ENCODE results near the gene RNF17.

The RNF17 gene

DNA sequence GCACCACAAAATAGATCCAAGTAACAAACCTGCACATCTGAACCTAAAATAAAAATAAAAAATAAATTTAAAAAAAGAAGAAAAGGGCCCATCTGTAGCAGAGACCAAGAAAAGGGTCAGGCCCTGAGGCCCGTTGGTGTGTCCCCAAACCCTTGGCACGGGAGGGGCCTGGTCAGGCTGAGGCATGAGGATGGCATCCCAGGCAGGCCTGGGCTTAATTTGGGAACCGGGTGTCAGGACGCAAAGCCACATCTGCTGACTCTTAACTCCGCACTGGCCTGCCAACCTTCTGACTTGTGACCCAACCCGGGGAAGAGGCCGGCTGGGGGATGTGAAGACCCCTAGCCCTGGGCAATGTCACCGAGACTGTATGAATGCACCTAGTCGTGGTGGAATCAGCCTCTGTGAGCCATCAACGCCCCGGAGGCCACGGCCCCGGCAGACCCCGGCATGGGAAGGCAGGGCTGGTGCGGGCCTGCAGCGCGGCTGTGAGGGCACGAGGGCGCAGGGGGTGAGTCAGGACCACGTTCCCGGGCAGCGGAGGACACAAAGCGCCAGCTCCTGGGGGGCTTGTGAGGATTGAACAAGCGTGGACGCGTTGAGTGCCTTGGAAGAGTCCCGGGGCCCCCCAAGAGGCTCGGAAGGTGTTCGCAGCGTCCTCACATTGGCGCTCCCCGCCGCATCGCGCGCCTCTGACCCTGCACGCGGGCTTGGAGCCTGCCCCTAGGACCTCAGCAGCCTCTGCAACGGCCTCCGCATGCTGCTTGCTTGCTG lies 45.6 kb upstream of the RNF17 start:
- ChIA-PET POLR2A (no interaction called here), CTCF (no interaction called here)
- TF ChIP-seq SP1 (IDR thresholded peaks at IDR 0.05): no peak
- TF ChIP-seq L3MBTL2 (conservative IDR thresholded peaks at IDR 0.05): no peak
- TF ChIP-seq HDGF (IDR thresholded peaks at IDR 0.05; ENCODE audit: borderline replicate concordance): no peak
- no peak for TF ChIP-seq NFRKB (IDR thresholded peaks at IDR 0.05)
- TF ChIP-seq ZNF384 (IDR thresholded peaks at IDR 0.05): no peak
- no peak for TF ChIP-seq CTBP1 (IDR thresholded peaks at IDR 0.05; ENCODE audit: borderline replicate concordance)
- no peak for TF ChIP-seq FOXM1 (IDR thresholded peaks at IDR 0.05; ENCODE audit: borderline replicate concordance)
- no peak for TF ChIP-seq FOXK2 (IDR thresholded peaks at IDR 0.05)
- TF ChIP-seq ELF4 (IDR thresholded peaks at IDR 0.05): no peak
- TF ChIP-seq LEF1 (IDR thresholded peaks at IDR 0.05; ENCODE audit: borderline replicate concordance): no peak
- TF ChIP-seq FOXA1 (IDR thresholded peaks at IDR 0.05): no peak
- no peak for TF ChIP-seq ARNT (IDR thresholded peaks at IDR 0.05)
- no peak for DNase-seq (ENCODE audit: extremely low spot score)

DNA sequence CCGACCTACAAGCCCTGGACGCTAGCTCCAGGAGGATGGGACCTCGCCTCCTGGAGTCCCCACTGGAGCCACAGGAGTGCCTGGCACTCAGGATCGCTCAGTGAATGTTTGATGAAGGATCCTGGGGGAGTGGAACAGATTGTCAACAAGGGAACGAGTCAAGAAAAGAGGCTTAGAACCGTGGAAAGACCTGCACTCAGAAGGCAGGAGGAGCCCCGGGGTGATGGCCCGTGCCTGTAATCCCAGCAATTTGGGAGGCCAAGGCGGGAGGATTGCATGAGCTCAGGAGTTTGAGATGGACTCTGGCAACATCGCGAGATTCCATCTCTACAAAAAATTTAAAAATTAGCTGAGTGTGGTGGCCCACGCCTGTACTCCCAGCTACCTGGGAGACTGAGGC lies 44.8 kb upstream of the RNF17 start:
- no peak for DNase-seq (ENCODE audit: extremely low spot score)
- TF ChIP-seq CTBP1 (IDR thresholded peaks at IDR 0.05; ENCODE audit: borderline replicate concordance): no peak
- no peak for TF ChIP-seq FOXA1 (IDR thresholded peaks at IDR 0.05)
- no peak for TF ChIP-seq ZNF384 (IDR thresholded peaks at IDR 0.05)
- TF ChIP-seq SP1 (IDR thresholded peaks at IDR 0.05): no peak
- TF ChIP-seq ELF4 (IDR thresholded peaks at IDR 0.05): no peak
- TF ChIP-seq, protein P1, sequence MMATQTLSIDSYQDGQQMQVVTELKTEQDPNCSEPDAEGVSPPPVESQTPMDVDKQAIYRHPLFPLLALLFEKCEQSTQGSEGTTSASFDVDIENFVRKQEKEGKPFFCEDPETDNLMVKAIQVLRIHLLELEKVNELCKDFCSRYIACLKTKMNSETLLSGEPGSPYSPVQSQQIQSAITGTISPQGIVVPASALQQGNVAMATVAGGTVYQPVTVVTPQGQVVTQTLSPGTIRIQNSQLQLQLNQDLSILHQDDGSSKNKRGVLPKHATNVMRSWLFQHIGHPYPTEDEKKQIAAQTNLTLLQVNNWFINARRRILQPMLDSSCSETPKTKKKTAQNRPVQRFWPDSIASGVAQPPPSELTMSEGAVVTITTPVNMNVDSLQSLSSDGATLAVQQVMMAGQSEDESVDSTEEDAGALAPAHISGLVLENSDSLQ (IDR thresholded peaks at IDR 0.05): no peak
- ChIA-PET POLR2A (no interaction called here), CTCF (no interaction called here)

DNA sequence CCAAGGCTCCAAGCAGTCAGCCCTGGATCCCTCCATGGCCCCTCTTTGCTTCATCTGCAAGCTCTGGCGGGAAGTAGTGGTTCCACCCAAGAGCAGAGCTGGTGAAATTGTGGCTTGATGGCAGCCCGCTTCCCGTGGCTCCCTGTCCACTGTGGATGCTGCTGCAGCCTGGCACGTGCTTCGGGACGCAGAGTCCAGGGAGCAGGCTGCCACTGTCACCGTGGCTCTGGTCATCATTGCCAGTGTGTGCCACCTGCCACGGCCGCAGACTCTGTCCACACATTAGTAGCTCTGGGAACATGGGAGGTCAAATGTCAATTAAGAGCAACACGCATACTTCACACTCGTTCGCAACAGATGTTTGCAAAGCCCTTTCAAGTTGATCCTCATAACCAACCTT lies 40.8 kb upstream of the RNF17 start:
- POLR2A ChIA-PET: no interaction called here
- CTCF ChIA-PET: no interaction called here
- DNase-seq (ENCODE audit: extremely low spot score): no peak
- no peak for TF ChIP-seq ARNT (IDR thresholded peaks at IDR 0.05)
- no peak for TF ChIP-seq BHLHE40 (IDR thresholded peaks at IDR 0.05; ENCODE audit: borderline replicate concordance)
- no peak for TF ChIP-seq TARDBP (IDR thresholded peaks at IDR 0.05)
- TF ChIP-seq ELF4 (IDR thresholded peaks at IDR 0.05): no peak
- no peak for TF ChIP-seq L3MBTL2 (conservative IDR thresholded peaks at IDR 0.05)
- TF ChIP-seq ZNF384 (IDR thresholded peaks at IDR 0.05): no peak
- TF ChIP-seq NFRKB (IDR thresholded peaks at IDR 0.05): no peak
- TF ChIP-seq HDGF (IDR thresholded peaks at IDR 0.05; ENCODE audit: borderline replicate concordance): no peak
- TF ChIP-seq FOXA1 (IDR thresholded peaks at IDR 0.05): no peak
- no peak for TF ChIP-seq FOXM1 (IDR thresholded peaks at IDR 0.05; ENCODE audit: borderline replicate concordance)
- no peak for TF ChIP-seq SUZ12 (IDR thresholded peaks at IDR 0.05)
- TF ChIP-seq LEF1 (IDR thresholded peaks at IDR 0.05; ENCODE audit: borderline replicate concordance): no peak
- TF ChIP-seq SP1 (IDR thresholded peaks at IDR 0.05): no peak
- TF ChIP-seq, protein P1 (IDR thresholded peaks at IDR 0.05): no peak
- no peak for TF ChIP-seq CTBP1 (IDR thresholded peaks at IDR 0.05; ENCODE audit: borderline replicate concordance)
- no peak for TF ChIP-seq FOXK2 (IDR thresholded peaks at IDR 0.05)

DNA sequence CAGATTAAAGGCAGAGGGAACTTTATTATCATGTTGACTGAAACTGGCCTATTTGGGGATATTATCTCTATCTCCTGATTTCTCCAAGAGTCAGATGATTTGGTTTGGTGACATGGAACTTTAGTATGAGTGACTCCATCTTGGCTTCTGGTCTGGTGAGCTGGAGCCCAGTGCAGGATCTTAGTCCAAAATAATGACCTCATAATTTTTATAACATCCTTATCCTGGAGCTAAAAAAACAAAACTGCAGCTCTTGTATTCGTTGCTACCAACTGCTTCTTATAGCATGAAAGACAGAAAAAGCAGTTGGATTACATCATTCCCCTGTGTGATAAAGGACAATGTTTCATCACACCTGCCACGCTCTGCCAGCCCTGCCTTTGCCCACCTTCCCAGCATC lies 39.3 kb upstream of the RNF17 start:
- CTCF ChIA-PET: interaction anchor here (1.2 kb wide), 1 partner anchor 12 kb away, joined by 4 read pairs; no protein-coding TSS in a partner anchor
- no peak for TF ChIP-seq NFRKB (IDR thresholded peaks at IDR 0.05)
- TF ChIP-seq FOXM1 (IDR thresholded peaks at IDR 0.05; ENCODE audit: borderline replicate concordance): no peak
- no peak for TF ChIP-seq FOXA1 (IDR thresholded peaks at IDR 0.05)
- TF ChIP-seq, protein P1 (IDR thresholded peaks at IDR 0.05): no peak
- TF ChIP-seq ELF4 (IDR thresholded peaks at IDR 0.05): no peak
- TF ChIP-seq SUZ12 (IDR thresholded peaks at IDR 0.05): no peak
- TF ChIP-seq CTBP1 (IDR thresholded peaks at IDR 0.05; ENCODE audit: borderline replicate concordance): no peak
- no peak for TF ChIP-seq ARNT (IDR thresholded peaks at IDR 0.05)
- TF ChIP-seq FOXK2 (IDR thresholded peaks at IDR 0.05): no peak
- no peak for TF ChIP-seq ZNF384 (IDR thresholded peaks at IDR 0.05)
- no peak for TF ChIP-seq HDGF (IDR thresholded peaks at IDR 0.05; ENCODE audit: borderline replicate concordance)
- no peak for TF ChIP-seq SP1 (IDR thresholded peaks at IDR 0.05)
- TF ChIP-seq TARDBP (IDR thresholded peaks at IDR 0.05): no peak
- TF ChIP-seq LEF1 (IDR thresholded peaks at IDR 0.05; ENCODE audit: borderline replicate concordance): no peak
- no peak for TF ChIP-seq L3MBTL2 (conservative IDR thresholded peaks at IDR 0.05)
- no peak for TF ChIP-seq BHLHE40 (IDR thresholded peaks at IDR 0.05; ENCODE audit: borderline replicate concordance)
- POLR2A ChIA-PET: no interaction called here
- DNase-seq (ENCODE audit: extremely low spot score): no peak

DNA sequence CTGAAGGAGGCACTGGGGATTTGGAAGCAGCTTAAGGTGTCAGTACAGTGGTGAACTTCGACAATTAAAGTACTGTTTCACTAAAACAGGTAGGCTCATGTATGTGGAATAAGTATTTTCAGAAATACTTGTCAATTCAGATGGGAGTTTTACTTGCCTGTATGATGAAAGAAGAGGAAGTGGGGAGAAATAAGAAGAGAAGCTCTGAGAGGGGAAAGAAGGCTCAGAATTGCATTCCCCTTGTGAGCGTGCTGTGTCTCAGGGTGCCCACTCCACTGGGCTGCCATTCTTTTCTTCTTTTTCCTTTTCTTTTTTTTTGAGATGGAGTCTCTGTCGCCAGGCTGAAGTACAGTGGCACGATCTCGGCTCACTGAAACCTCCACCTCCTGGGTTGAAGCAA lies 38.6 kb upstream of the RNF17 start:
- POLR2A ChIA-PET: no interaction called here
- DNase-seq (ENCODE audit: extremely low spot score): no peak
- no peak for TF ChIP-seq FOXA1 (IDR thresholded peaks at IDR 0.05)
- no peak for TF ChIP-seq TARDBP (IDR thresholded peaks at IDR 0.05)
- no peak for TF ChIP-seq ZNF384 (IDR thresholded peaks at IDR 0.05)
- no peak for TF ChIP-seq LEF1 (IDR thresholded peaks at IDR 0.05; ENCODE audit: borderline replicate concordance)
- no peak for TF ChIP-seq FOXM1 (IDR thresholded peaks at IDR 0.05; ENCODE audit: borderline replicate concordance)
- TF ChIP-seq, protein P1 (IDR thresholded peaks at IDR 0.05): no peak
- no peak for TF ChIP-seq SUZ12 (IDR thresholded peaks at IDR 0.05)
- TF ChIP-seq L3MBTL2 (conservative IDR thresholded peaks at IDR 0.05): no peak
- no peak for TF ChIP-seq SP1 (IDR thresholded peaks at IDR 0.05)
- TF ChIP-seq ELF4 (IDR thresholded peaks at IDR 0.05): no peak
- TF ChIP-seq NFRKB (IDR thresholded peaks at IDR 0.05): no peak
- TF ChIP-seq FOXK2 (IDR thresholded peaks at IDR 0.05): no peak
- no peak for TF ChIP-seq CTBP1 (IDR thresholded peaks at IDR 0.05; ENCODE audit: borderline replicate concordance)
- TF ChIP-seq ARNT (IDR thresholded peaks at IDR 0.05): no peak
- TF ChIP-seq BHLHE40 (IDR thresholded peaks at IDR 0.05; ENCODE audit: borderline replicate concordance): no peak
- TF ChIP-seq HDGF (IDR thresholded peaks at IDR 0.05; ENCODE audit: borderline replicate concordance): no peak
- CTCF ChIA-PET: interaction anchor here (1.2 kb wide), 1 partner anchor 13 kb away, joined by 4 read pairs; no protein-coding TSS in a partner anchor

Measured in HEK293T (cell line).